ENCODE results near the gene TTC5.

TTC5 gene

GRCh38 chr14:20332431-20332787, 26.7 kb upstream of the TTC5 start:
- TF ChIP-seq CTCF (IDR thresholded peaks at IDR 0.05) (peak; percentile 11; the same call in 1 of the 2 replicates), ZFX (IDR thresholded peaks at IDR 0.05; ENCODE audit: borderline replicate concordance) (no peak)
- peak overlapping the region; percentile 91 for H3K27ac ChIP-seq

- H3K27ac ChIP-seq, result 0 out of 2 replicates have a peak overlapping the region, but pooled peaks have one; percentile 4
These were observed 25.4 kb upstream of the TTC5 start for GRCh38 chr14:20331053-20331613.

DNA sequence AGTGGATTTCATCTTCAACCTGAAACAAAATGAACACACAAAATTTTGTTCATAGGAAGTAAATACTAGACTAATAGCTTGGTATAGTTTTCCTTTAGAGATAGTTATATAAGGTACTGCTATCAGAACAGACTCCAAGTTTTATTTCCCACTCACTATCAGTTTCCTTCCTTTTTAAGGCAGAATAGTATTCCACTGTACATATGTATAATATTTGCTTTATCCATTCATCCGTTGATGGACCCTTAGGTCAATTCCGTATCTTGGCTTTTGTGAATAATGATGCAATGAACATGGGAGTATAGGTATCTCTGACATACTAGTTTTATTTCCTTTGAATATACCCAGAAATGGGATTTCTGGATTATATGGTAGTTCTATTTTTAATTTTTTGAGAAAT, 23.6 kb upstream of the TTC5 start:
- no peak for TF ChIP-seq CTCF (IDR thresholded peaks at IDR 0.05)
- H3K27ac ChIP-seq, result 0 out of 2 replicates have a peak overlapping the region, but pooled peaks have one; percentile 12

More at GRCh38 chr14:20331053-20331613, 25.4 kb upstream of the TTC5 start:
- TF ChIP-seq ZFX (IDR thresholded peaks at IDR 0.05; ENCODE audit: borderline replicate concordance), result no peak
- TF ChIP-seq CTCF (IDR thresholded peaks at IDR 0.05), result no peak

- TF ChIP-seq ZFX (IDR thresholded peaks at IDR 0.05; ENCODE audit: borderline replicate concordance), result no peak
- TF ChIP-seq CTCF (IDR thresholded peaks at IDR 0.05), result no peak
- 0 out of 2 replicates have a peak overlapping the region, but pooled peaks have one; percentile 12 for H3K27ac ChIP-seq
These were observed 23.0 kb upstream of the TTC5 start for GRCh38 chr14:20328705-20329104.

- no peak for TF ChIP-seq ZFX (IDR thresholded peaks at IDR 0.05; ENCODE audit: borderline replicate concordance)
- TF ChIP-seq CTCF (IDR thresholded peaks at IDR 0.05), result peak; percentile 84
- H3K27ac ChIP-seq, result peak overlapping the region; percentile 31; the same call in 1 of the 2 replicates
These were observed 21.5 kb upstream of the TTC5 start for GRCh38 chr14:20327005-20327869.

DNA sequence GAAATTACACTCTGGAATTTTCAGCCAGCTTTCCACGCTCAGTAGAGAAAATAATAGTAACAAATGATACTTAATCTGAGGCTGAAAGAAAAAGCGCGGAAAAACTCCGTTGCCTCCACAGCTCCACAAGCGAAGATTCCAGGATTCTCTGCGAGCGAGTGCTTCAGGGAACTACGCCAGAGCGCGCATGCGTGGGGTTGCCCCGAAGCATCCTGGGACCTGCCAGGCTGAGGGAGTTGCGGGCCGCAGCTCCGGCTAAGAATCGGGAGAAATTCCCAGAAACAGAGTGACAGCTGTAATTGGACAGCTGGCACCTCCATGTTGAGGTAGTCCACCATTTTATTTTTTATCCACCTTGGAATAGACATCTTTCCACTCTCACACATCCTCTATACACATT, 12.0 kb upstream of the TTC5 start:
- no peak overlapping the region for H3K27ac ChIP-seq
- TF ChIP-seq CTCF (IDR thresholded peaks at IDR 0.05), result no peak
- TF ChIP-seq ZFX (IDR thresholded peaks at IDR 0.05; ENCODE audit: borderline replicate concordance), result no peak

DNA sequence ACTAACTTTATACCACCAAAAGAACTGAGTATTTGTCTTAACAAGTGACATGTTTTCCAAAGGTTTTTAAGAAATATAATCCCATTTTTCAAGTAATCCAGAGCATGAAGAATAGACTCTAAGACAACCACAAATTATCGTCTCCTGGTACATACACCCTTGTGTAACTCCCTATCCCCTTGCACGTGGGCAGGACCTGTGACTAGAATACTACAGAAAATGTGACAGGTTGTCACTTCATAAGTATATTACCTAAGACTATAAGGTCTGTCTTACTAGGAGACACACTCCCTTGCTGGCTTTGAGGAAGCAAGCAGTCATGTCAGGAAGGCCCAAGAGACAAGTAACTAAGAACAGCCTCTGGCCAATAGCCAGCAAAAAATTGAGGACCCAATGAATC, 8.3 kb upstream of the TTC5 start:
- no peak overlapping the region for H3K27ac ChIP-seq
- TF ChIP-seq ZFX (IDR thresholded peaks at IDR 0.05; ENCODE audit: borderline replicate concordance) (no peak), CTCF (IDR thresholded peaks at IDR 0.05) (no peak)

All from 22Rv1 (cell line).